HG03045 (cell line): ENCODE results near the gene ASPG.

ENCODE experiments used
- ATAC-seq: cut with Tn5 transposase; IDR thresholded peaks from one replicate; pipeline ENCODE4 v1.9.1; 2021; ENCODE audit warnings: mild to moderate bottlenecking, moderate library complexity; ENCODE audit not compliant: unreplicated experiment

Gene ASPG

DNA sequence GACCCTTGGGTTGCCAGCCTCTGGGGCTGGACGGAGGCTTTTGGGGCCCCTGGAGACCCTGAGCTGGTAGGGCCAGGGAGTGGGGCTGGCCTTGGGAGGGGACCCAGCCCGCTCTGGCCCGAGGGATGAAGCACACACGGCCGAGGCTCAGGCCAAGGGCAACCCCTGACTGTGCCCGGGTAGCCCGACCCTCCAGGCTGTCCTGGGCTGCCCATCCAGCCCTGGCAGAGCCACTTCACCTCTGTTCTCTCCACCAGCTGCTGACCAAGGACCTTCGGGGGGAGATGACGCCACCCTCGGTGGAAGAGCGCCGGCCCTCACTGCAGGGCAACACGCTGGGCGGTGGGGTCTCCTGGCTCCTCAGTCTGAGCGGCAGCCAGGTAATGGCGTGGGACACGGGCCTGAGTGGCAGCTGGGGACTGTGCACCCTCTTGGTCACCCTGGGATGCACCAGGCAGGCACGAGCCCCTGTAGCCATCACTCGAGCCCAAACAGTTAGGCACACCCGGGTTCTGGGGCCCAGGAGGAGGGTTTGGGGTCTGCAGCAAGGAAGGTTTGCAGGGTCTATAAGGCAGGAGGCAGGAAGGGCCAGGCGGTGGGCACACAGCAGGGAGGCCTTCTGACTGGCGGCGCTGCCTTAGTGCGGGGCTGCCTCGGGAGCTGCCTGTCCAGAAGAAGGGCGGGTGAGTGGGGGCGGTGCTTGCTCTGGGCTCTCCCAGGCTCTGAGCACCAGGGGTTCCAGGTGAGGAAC is 19.7 kb downstream of the ASPG start:
- ATAC-seq = no peak

- ATAC-seq = no peak
These were observed 20.4 kb downstream of the ASPG start for GRCh38 chr14:104105822-104106470.

- no peak for ATAC-seq
These were observed 21.0 kb downstream of the ASPG start for GRCh38 chr14:104106471-104106991.

DNA sequence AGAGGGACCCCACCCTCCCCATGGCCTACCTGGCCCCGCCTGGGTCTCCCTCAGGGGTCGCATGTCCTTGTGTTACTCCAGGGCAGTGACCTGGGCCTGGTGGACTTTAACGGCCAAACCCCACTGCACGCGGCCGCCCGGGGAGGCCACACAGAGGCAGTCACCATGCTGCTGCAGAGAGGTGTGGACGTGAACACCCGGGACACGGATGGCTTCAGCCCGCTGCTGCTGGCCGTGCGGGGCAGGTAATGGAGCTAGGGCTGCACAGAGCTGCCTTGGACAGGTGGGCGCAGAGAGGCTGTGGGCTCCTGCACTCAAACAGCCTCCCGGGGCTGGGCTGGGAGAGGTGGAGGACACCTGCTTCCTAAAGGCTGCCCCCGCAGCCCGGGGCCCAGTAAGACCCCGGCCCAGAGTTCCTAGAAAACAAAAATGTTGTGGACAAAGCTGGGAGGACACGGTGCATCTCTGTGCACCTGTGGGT is 21.6 kb downstream of the ASPG start:
- no peak for ATAC-seq

DNA sequence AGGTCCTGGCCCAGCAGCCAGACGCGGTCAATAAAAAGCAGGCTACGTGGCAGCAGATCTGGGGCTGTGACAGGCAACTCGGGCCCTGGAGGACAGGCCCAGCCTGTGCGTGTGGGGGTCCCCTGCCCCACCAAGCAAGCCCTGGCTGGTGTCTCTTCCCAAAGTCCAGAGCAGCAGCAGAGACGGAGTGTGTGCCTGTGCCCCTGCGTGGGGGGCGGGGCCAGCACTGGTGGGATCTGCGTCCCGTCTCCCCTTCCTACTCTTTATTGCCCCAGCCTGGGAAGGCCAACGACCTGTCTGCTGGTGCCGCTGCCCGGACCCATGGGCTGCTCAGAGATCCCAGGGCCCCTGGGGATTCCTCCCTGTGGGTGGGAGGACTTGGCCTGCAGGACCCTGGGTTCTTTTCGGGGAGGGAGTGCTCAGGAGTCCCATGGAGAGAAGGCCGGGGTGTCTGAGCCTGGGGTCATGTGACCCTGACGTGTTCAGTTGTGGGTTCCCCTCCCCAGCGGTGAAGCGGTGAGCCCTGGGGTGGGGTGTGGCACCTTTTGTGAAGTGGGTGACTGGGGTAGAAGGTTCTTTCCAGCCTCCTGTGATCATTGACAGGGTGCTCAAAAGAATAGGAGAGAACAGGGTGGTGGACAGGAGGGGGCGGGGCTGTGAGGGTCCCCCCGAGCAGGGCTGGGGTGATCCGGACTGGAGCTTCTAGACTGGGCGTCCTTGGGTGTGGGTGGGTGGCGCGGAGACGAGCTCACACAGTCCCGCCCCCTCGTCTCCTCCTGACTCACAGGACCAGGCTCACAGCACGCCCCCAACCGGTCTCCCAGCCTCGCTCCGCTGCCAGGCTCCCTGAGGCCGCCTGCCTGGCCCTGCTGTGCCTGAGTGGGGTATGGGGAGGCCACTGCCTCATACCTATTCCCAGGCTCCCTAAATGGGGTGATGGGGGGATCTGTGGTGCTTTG is 22.4 kb downstream of the ASPG start:
- ATAC-seq = no peak

DNA sequence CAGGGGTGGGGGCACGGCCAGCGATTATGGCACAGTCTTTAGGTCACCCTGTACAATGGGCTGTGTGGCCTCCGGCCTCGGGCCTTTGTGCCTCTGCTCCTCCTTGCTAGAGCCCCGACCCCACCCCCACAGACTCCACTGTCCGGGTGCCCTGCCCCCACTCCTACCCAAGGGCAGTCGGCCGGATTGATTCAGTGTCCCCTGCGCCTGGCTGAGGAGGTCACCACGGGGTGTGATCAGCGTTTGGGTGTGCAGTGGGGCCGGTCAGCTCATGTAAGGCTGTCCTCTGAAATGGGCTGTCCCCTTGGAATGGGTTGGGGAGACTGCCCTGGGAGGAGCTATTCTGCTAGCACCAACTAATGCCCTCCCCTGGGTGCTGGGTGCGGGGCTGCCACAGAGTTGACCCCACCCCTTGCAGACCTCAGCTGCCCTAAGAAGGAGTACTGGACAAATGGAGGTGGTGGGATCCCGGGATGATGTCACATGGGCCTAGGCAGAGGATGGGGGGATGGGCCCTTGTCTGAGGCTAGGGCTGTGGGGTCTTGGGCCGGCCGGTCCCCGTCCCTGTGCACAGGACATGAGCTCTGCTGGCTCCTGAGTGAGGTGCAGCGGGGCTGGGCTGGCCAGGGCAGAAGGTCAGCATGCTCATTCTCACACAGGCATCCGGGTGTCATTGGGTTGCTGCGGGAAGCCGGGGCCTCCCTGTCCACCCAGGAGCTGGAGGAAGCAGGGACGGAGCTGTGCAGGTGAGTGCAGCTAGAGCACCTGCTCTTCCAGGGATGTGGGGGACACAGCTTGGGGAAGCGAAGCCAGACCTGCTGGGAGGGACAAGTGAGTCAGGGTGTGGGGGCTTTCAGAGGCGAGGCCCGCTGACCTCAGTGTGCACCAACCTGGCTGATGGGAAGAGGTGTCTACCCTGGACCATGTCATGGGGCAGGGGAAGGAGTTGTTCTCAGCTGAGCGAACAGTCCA is 23.4 kb downstream of the ASPG start:
- no peak for ATAC-seq

DNA sequence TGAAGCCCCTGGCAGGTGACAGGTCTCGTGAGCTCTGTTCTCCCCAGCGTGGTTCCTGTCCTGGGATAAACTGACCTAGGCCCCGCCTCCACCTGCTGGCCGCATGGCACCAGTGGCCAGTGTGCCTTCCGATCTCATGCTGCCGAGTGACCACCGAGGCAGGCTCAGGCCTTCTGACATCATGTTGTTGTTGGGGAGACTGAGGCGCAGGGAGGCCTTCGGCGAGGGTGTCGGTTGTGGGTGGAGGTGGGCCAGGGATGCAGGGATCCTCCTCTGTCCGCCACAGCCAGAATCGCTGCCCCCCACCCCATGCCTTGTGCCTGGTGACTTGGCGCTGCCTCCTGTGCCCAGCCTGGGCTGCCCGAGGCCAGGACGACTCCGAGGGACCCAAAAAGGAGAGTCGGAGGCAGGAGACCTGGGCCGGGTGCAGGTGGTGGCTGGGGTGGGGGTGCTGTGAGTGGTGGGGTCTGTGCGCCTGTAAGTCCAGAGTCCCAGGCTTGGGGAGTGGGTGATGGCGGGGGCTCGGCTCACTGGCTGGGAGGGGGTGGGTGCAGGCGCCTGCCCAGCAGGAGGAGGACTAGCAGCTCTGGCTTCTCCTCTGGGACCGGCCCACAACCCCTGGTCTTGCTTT is 24.3 kb downstream of the ASPG start:
- no peak for ATAC-seq

DNA sequence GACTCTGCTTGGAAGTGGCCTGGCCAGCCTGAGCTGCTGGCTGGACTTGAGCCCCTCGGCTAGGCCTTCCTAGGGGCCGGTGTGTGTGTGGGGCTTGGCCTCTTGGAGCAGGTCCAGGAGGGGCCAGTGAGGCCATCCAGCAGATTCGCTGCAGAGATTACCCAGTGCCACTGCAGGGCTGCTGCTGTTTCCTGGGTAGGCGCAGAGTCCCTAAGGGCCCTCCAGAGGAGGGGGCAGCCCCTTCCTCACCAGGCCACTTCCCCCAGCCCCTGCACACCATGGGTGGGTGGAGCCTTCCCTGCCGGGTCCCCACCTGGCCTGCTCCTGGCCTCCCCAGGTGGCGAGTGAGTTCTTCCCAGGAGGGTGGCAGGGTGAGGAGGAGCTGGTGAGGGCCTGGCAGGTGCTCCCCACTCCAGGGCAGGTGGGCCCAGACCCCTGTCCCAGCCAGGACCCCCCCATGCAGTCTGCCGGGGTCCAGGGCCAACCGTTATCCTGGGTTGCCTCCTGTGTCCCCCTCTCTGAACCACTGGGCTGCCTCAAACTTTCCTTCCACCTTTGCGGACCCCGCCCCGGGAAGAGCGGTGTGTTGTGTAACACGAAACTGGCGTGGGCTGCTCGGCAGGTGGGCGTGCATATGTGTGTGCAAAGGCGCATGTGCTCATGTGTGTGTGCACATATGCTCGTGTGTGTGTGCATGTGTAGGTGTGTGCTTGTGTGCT is 25.1 kb downstream of the ASPG start:
- no peak for ATAC-seq

- no peak for ATAC-seq
These were observed 26.0 kb downstream of the ASPG start for GRCh38 chr14:104111301-104112112.

- no peak for ATAC-seq
These were observed 26.6 kb downstream of the ASPG start for GRCh38 chr14:104112113-104112505.

DNA sequence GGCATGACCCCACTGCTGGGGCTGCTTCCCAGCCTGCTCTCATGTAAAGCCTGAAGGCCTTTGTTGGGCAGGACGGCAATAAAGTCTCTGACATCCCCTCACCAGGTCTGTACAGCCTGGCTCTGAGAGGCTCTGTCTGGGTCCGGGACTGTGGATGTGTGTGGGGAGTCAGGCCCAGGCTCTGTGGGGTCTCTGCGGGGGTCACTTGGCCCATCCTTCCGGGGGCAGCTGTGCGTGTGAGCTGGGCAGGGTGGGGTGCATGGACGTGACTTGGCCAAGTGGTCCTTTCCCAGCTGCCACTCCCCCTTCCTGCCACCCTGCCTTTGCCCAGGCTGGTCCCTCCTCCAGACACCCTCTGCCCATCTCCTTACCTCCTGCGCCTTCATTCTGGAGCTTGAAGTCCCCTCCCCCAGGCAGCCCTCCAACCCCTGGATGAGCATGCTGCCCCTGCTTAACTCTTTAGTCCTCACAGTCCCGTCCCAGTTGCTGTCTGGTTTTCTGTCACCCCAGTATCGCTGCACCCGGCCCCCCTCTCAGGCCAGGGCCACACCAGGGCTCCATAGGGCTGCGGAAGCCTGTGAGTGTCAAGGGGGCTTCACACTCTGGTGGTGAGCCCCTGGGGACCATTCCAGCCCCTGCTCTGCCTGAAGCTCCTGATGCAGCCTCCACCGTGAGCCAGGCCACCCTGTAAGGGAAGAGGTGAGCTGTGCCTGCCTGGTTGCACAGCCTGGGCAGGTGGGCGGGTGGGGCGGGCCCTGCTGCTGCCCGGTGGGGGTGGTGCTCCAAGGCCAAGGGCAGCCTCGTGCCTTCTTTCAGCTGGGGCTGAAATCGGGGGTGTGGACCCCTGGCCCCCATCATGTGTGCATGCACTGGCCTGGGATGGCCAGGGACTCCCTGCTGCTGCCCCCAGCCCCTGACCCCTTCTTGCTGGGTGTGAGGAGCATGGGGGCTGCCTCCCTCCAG is 27.4 kb downstream of the ASPG start:
- ATAC-seq = no peak

DNA sequence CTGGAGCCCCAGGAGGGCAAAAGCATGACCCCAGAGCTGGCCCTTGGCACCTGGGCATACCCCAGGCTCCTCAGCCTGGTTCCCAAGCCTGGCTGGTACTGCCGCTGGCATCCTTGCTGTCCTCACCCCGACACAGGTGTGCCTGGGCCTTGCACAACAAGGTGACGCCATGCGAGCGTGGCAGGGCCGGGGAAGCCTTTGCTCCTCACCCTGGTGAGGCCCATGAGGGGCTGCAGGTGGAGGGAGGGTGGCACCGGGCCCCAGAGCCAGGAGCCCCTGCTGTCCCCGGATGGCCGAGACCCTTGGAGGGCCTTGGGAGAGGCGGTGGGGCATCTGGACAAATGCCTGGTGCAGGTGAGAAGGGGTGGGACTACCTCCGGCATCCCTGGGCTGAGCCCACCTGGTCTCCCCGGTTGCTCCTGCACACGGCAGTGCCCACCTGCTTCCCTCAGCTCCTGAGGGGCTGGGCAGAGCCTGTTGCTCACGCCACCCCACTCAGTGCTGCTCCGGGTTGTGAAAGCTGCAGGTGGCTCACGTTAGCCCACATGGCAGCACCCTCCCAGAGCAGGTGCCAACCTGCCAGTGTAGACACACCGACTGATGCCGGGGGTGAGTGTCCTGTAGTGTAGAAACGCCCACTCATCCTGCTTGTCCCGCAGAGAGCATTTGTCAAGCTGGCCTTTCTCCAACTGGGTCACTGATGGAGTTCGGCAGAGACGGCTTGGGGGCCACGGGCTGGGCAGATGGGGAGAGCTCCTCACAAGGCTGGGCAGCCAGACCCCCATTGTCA is 28.3 kb downstream of the ASPG start:
- no peak for ATAC-seq

- ATAC-seq = no peak
These were observed 29.1 kb downstream of the ASPG start for GRCh38 chr14:104114421-104115130.

- no peak for ATAC-seq
These were observed 29.7 kb downstream of the ASPG start for GRCh38 chr14:104115131-104115600.

GRCh38 chr14:104115691-104116287 is 30.3 kb downstream of the ASPG start:
- no peak for ATAC-seq
